Measurements from ENCODE around the gene ZNF217.
"Not testable (repeated sequence)": the region's sequence is repeated elsewhere in the genome, so short reads cannot be mapped to it uniquely, and the experiment has no call there.

Gene ZNF217

GRCh38 chr20:53622247-53623133 lies 28.9 kb upstream of the ZNF217 start:
- no peak overlapping the region for H3K4me3 ChIP-seq (ENCODE audit: low read depth, low read length)

DNA sequence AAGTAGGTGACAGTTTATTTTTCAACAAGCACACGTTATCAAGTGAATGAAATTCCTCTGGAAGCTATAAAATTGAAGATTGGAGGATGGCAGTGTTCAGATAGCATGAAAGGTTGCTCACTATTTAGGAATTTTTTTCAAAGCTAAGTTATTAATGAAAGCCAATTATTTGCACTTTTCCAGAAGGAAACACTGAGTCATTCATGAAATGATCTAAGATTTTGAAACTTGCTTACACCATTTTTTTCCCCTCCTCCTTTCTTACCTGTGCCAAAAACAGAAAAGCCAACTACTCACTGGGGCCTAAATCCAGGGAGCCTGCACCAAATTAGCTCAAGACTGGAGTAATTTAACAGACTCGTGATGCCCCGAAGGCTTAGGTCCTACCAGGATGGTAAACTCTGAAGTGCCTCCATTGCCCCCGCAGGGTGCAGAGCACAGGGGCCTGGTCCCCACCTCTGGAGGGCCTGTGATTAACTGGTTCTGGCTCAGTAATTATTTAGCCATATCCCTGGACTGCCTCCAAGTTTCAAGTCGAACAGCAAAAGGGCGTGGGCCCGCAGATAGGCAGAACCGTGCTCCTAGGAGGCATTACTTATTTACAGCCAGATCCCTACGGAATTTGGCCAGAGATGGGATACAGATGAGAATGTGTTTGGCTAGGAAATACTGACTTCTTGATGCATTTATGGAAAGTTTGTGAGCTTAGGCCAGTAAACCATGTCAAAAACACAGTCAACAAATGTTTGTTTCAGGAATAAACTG lies 28.0 kb upstream of the ZNF217 start:
- no peak overlapping the region for H3K4me3 ChIP-seq (ENCODE audit: low read depth, low read length)

DNA sequence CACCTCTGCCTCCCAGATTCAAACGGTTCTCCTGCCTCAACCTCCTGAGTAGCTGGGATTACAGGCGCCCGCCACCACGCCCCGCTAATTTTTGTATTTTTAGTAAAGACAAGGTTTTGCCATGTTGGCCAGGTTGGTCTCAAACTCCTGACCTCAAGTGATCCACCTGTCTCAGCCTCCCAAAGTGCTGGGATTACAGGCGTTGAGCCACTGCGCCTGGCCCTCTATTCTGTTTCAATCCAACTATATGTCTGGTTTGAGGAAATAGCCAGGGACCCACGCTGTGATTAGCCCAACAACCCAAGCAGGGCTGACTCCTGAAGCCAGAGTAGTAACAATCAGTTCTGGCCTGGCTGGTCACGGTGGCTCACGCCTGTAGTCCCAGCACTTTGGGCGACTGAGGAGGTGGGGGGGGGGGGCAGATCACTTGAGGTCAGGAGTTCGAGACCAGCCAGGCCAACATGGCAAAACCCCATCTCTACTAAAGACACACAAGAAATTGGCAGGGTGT lies 24.9 kb upstream of the ZNF217 start:
- not testable (repeated sequence) for H3K4me3 ChIP-seq (ENCODE audit: low read depth, low read length)

DNA sequence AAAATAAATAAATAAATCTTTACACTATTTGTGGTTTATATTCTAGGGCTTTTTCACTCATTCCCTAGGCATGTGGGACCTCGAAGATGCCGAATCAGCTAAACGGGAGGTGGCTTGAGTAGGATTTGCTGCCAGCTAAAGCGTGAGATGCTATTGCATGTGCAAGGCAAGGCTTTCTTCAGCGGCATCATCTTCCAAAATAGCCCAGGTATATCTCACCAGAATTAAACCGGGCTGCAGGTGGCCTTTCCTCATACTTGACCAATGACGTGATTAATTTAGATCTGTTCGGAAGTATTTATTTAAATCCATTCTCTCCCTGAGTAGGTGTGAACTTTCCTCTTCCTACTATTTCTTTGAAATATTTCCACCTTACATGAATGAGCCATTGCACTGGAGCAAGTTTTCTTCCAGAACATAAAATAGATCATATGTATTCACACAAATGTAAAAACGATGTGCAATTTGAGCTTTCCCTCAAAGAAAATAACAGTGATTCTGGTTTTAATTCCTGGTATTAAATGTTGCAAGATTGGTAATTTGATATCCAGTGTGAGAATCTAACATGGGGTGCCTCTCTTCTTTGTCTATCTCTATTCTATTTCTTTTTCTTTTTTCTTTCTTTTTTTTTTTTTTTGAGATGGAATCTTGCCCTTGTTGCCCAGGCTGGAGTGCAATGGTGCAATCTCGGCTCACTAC lies 24.3 kb upstream of the ZNF217 start:
- H3K4me3 ChIP-seq (ENCODE audit: low read depth, low read length): no peak overlapping the region

- H3K4me3 ChIP-seq (ENCODE audit: low read depth, low read length): not testable (repeated sequence)
Observed at GRCh38 chr20:53616489-53616888, 22.9 kb upstream of the ZNF217 start.

DNA sequence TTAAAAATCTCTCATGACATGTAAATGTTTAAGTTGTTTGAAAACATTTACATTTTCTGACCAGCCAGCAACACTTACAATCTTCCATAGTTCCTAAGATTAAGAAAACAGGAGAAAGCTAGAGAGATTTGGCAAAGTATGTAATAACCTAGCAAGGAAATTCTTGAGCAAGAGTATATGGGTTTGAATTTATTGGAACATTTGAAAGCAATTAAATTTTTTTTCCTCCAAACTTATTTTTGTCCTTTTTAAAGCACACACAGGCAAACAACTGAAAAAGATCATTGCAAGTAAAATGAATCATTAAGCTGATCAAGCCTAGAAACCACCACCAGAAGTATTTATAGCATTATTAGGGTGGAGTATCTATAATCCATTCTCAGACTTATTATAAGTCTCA lies 20.1 kb upstream of the ZNF217 start:
- H3K4me3 ChIP-seq (ENCODE audit: low read depth, low read length): no peak overlapping the region

GRCh38 chr20:53612289-53612688 lies 18.6 kb upstream of the ZNF217 start:
- H3K4me3 ChIP-seq (ENCODE audit: low read depth, low read length): not testable (repeated sequence)

GRCh38 chr20:53611449-53611894 lies 17.8 kb upstream of the ZNF217 start:
- H3K4me3 ChIP-seq (ENCODE audit: low read depth, low read length): no peak overlapping the region

GRCh38 chr20:53609491-53610445 lies 16.1 kb upstream of the ZNF217 start:
- no peak overlapping the region for H3K4me3 ChIP-seq (ENCODE audit: low read depth, low read length)

GRCh38 chr20:53608456-53609452 lies 15.1 kb upstream of the ZNF217 start:
- no peak overlapping the region for H3K4me3 ChIP-seq (ENCODE audit: low read depth, low read length)

GRCh38 chr20:53608071-53608455 lies 14.4 kb upstream of the ZNF217 start:
- H3K4me3 ChIP-seq (ENCODE audit: low read depth, low read length): no peak overlapping the region

GRCh38 chr20:53606364-53606985 lies 12.8 kb upstream of the ZNF217 start:
- H3K4me3 ChIP-seq (ENCODE audit: low read depth, low read length): no peak overlapping the region

GRCh38 chr20:53605401-53605800 lies 11.8 kb upstream of the ZNF217 start:
- H3K4me3 ChIP-seq (ENCODE audit: low read depth, low read length): not testable (repeated sequence)

- not testable (repeated sequence) for H3K4me3 ChIP-seq (ENCODE audit: low read depth, low read length)
Observed at GRCh38 chr20:53604846-53605245, 11.2 kb upstream of the ZNF217 start.

- no peak overlapping the region for H3K4me3 ChIP-seq (ENCODE audit: low read depth, low read length)
Observed at GRCh38 chr20:53602661-53603060, 9.0 kb upstream of the ZNF217 start.

DNA sequence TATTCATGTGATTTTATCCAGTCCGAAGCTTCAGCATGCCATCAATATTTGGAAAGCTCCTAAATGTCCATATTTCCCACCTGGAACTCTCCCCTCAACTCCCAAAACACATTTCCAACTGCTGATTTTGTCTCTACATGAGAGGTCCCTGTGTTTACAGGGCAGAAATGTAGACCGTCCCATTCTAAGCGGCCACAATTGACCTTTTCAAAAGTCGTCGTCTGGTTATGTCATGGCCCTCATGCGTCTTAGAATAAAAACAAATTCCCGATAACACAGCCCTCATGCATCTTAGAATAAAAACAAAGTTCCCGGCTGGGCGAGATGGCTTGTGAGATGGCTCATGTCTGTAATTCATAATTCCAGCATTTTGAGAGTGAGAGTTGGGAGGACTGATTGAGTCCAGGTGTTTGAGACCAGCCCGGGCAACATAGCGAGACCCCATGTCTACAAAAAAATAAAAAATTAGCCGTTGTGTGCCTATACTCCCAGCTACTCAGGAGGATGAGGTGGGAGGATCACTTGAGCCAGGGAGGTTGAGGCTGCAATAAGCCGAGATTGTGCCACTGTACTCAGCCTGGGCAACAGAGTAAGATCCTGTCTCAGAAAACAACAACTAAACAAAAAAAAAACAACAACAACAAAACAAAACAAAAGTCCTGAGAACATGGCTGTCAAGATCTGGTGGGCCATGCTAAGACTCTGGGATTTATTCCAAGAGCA lies 6.4 kb upstream of the ZNF217 start:
- no peak overlapping the region for H3K4me3 ChIP-seq (ENCODE audit: low read depth, low read length)

GRCh38 chr20:53599378-53599777 lies 5.7 kb upstream of the ZNF217 start:
- H3K4me3 ChIP-seq (ENCODE audit: low read depth, low read length): no peak overlapping the region

- H3K4me3 ChIP-seq (ENCODE audit: low read depth, low read length): no peak overlapping the region
Observed at GRCh38 chr20:53599044-53599362, 5.4 kb upstream of the ZNF217 start.

Data from iPS-11a (cell line).